Neural progenitor cell (in vitro differentiated cells): ENCODE measurements around the gene RS1. TPM values are rescaled to one million over a fixed set of nuclear protein-coding genes. Genes with fewer than 3 reads are reported as not detected.
A peak's percentile ranks its signal among the peaks of the same experiment; 100 is the strongest.

ENCODE experiments used
- DNase-seq: peaks from one replicate; pipeline ENCODE4 v3.0.0-alpha.2; 2016; ENCODE audit warnings: low spot score
- H2AFZ ChIP-seq: fragments of 200-600 bp; sonication (generic); replicated peaks from 2 replicates; pipeline ENCODE4 v1.6.1; 2016; ENCODE audit warnings: antibody characterized with exemption
- H3F3A ChIP-seq: fragments of 200-600 bp; sonication (generic); 2 replicates; pipeline ENCODE4 v1.6.1; 2016; ENCODE audit warnings: antibody characterized with exemption, low read depth
- H3K27ac ChIP-seq: fragments of 200-600 bp; sonication (generic); 2 replicates; pipeline ENCODE4 v1.5.1; 2016; ENCODE audit warnings: mild to moderate bottlenecking
- H3K27me3 ChIP-seq: fragments of 200-600 bp; sonication (generic); 2 replicates; pipeline ENCODE4 v1.6.1; 2016; ENCODE audit warnings: mild to moderate bottlenecking, moderate library complexity
- H3K36me3 ChIP-seq: fragments of 200-600 bp; sonication (generic); 2 replicates; pipeline ENCODE4 v1.5.1; 2016
- H3K4me1 ChIP-seq: fragments of 200-600 bp; sonication (generic); 2 replicates; pipeline ENCODE4 v1.6.1; 2016; ENCODE audit warnings: mixed run types
- H3K4me2 ChIP-seq: fragments of 200-600 bp; sonication (generic); 2 replicates; pipeline ENCODE4 v1.6.1; 2016
- H3K4me3 ChIP-seq: fragments of 200-600 bp; sonication (generic); 2 replicates; pipeline ENCODE4 v1.5.1; 2016
- H3K79me2 ChIP-seq: fragments of 200-600 bp; sonication (generic); 2 replicates; pipeline ENCODE4 v1.6.1; 2016; ENCODE audit warnings: low read depth
- H3K9ac ChIP-seq: fragments of 200-600 bp; sonication (generic); 2 replicates; pipeline ENCODE4 v1.6.1; 2016
- H3K9me3 ChIP-seq: fragments of 200-600 bp; sonication (generic); 2 replicates; pipeline ENCODE4 v1.5.1; 2016; ENCODE audit warnings: low read depth
- H4K20me1 ChIP-seq: fragments of 200-600 bp; sonication (generic); 2 replicates; pipeline ENCODE4 v1.6.1; 2016; ENCODE audit warnings: low read depth
- H3K27ac Mint-ChIP-seq: 3 replicates; pipeline ENCODE4 v1.8.0; 2021; ENCODE audit warnings: mixed read lengths
- H3K27me3 Mint-ChIP-seq: 2 replicates; pipeline ENCODE4 v1.8.0; 2022; ENCODE audit warnings: low read depth, mild to moderate bottlenecking, inconsistent platforms, moderate library complexity, mixed read lengths; ENCODE audit not compliant: insufficient read depth
- H3K36me3 Mint-ChIP-seq: 3 replicates; pipeline ENCODE4 v1.8.0; 2021; ENCODE audit warnings: mixed read lengths
- H3K4me1 Mint-ChIP-seq: 3 replicates; pipeline ENCODE4 v1.8.0; 2021; ENCODE audit warnings: mixed read lengths
- H3K4me3 Mint-ChIP-seq: 3 replicates; pipeline ENCODE4 v1.8.0; 2021; ENCODE audit warnings: mild to moderate bottlenecking, moderate library complexity, mixed read lengths
- H3K9me3 Mint-ChIP-seq: 3 replicates; pipeline ENCODE4 v1.8.0; 2020; ENCODE audit warnings: mixed read lengths
- CTCF ChIP-seq: fragments of 200-600 bp; sonication (generic); IDR thresholded peaks from 2 replicates; pipeline ENCODE4 v1.5.1; 2017; ENCODE audit warnings: antibody characterized with exemption, mild to moderate bottlenecking
- EZH2 ChIP-seq: fragments of 200-600 bp; sonication (generic); IDR thresholded peaks from 2 replicates; pipeline ENCODE4 v1.6.1; 2017; ENCODE audit warnings: antibody characterized with exemption, mild to moderate bottlenecking, moderate library complexity
- EZH2phosphoT487 ChIP-seq: fragments of 200-600 bp; sonication (generic); IDR thresholded peaks from 2 replicates; pipeline ENCODE4 v1.6.1; 2017; ENCODE audit warnings: antibody characterized with exemption
- total RNA-seq: library from RNA; depleted of rRNA; stranded (reverse); fragments of >200 nt; gene quantifications from 2 replicates; pipeline ENCODE4 v1.2.3, GENCODE V29; 2015; ENCODE audit warnings: low replicate concordance

The RS1 gene
- total RNA-seq, 1 donor from 2014 or later, result not detected

- Histone ChIP-seq H3F3A (no peaks in the 10 kb centered on the region), H3K4me3 (no peak overlapping the region), H3K9me3 (no peaks in the 10 kb centered on the region), H3K36me3 (no peaks in the 10 kb centered on the region), H3K27ac (no peak overlapping the region), H2AFZ (no peak overlapping the region), H3K9ac (no peak overlapping the region), H3K4me2 (no peak overlapping the region), H4K20me1 (no peaks in the 10 kb centered on the region), H3K27me3 (no peaks in the 10 kb centered on the region), H3K4me1 (no peaks in the 10 kb centered on the region), H3K79me2 (no peaks in the 10 kb centered on the region)
- H3K4me1 Mint-ChIP-seq, result peaks cover 9% of the 10 kb centered on the region
- no peak for DNase-seq
- H3K4me3 Mint-ChIP-seq, result no peak overlapping the region
- peaks cover 6% of the 10 kb centered on the region for H3K27me3 Mint-ChIP-seq
- no peaks in the 10 kb centered on the region for H3K36me3 Mint-ChIP-seq
- no peak overlapping the region for H3K27ac Mint-ChIP-seq
- TF ChIP-seq EZH2 (no peak), EZH2phosphoT487 (no peak), CTCF (no peak)
- H3K9me3 Mint-ChIP-seq, result peaks cover 7% of the 10 kb centered on the region
Observed at GRCh38 chrX:18709833-18710232, 37.9 kb upstream of the RS1 start.

GRCh38 chrX:18707426-18708049 is 35.6 kb upstream of the RS1 start, which contains the start of gene PPEF1:
Gene PPEF1, plus strand, starts transcription at chrX:18707645. Its CDS starts 136 bp downstream, at chrX:18707781.
- Histone ChIP-seq H3K79me2 (no peaks in the 10 kb centered on the region), H3F3A (no peaks in the 10 kb centered on the region), H3K27me3 (no peaks in the 10 kb centered on the region), H2AFZ (peak within 1 kb of the TSS; percentile 13), H4K20me1 (no peaks in the 10 kb centered on the region), H3K9ac (no peak within 1 kb of the TSS), H3K36me3 (no peaks in the 10 kb centered on the region), H3K4me2 (no peak within 1 kb of the TSS), H3K4me1 (no peaks in the 10 kb centered on the region), H3K27ac (no peak within 1 kb of the TSS), H3K4me3 (no peak within 1 kb of the TSS), H3K9me3 (no peaks in the 10 kb centered on the region)
- H3K27ac Mint-ChIP-seq, result no peak within 1 kb of the TSS
- peaks cover 4% of the 10 kb centered on the region for H3K9me3 Mint-ChIP-seq
- H3K27me3 Mint-ChIP-seq, result peaks cover 6% of the 10 kb centered on the region
- H3K4me1 Mint-ChIP-seq, result peaks cover 9% of the 10 kb centered on the region
- no peaks in the 10 kb centered on the region for H3K36me3 Mint-ChIP-seq
- no peak for TF ChIP-seq EZH2
- TF ChIP-seq EZH2phosphoT487, result no peak
- TF ChIP-seq CTCF, result no peak
- H3K4me3 Mint-ChIP-seq, result no peak within 1 kb of the TSS
- DNase-seq, result no peak

GRCh38 chrX:18702362-18703195 is 30.7 kb upstream of the RS1 start:
- no peaks in the 10 kb centered on the region for H3K9me3 Mint-ChIP-seq
- no peak overlapping the region for H3K4me3 Mint-ChIP-seq
- Histone ChIP-seq H4K20me1 (no peaks in the 10 kb centered on the region), H3K4me2 (no peak overlapping the region), H3K4me3 (no peak overlapping the region), H2AFZ (no peak overlapping the region), H3K27ac (no peak overlapping the region), H3K9ac (no peak overlapping the region), H3F3A (no peaks in the 10 kb centered on the region), H3K79me2 (no peaks in the 10 kb centered on the region), H3K27me3 (no peaks in the 10 kb centered on the region), H3K4me1 (no peaks in the 10 kb centered on the region), H3K36me3 (no peaks in the 10 kb centered on the region), H3K9me3 (no peaks in the 10 kb centered on the region)
- peaks cover 9% of the 10 kb centered on the region for H3K4me1 Mint-ChIP-seq
- TF ChIP-seq EZH2 (no peak), CTCF (no peak), EZH2phosphoT487 (no peak)
- no peak for DNase-seq
- H3K27me3 Mint-ChIP-seq, result peaks cover 9% of the 10 kb centered on the region
- H3K27ac Mint-ChIP-seq, result no peak overlapping the region
- H3K36me3 Mint-ChIP-seq, result no peaks in the 10 kb centered on the region
